PFSK-1 (cell line): ENCODE measurements around the gene TPP1.

Experiments used
- POLR2AphosphoS5 ChIP-seq: IDR thresholded peaks from 2 replicates; pipeline ENCODE4 v1.6.1; 2012; ENCODE audit warnings: low read depth, mild to moderate bottlenecking, control low read depth, low read length, moderate library complexity
- SIN3A ChIP-seq: IDR thresholded peaks from 2 replicates; pipeline ENCODE4 v1.6.1; 2012; ENCODE audit warnings: mild to moderate bottlenecking, low read length, moderate library complexity, borderline replicate concordance; ENCODE audit not compliant: insufficient read depth
- TAF1 ChIP-seq: IDR thresholded peaks from 2 replicates; pipeline ENCODE4 v1.6.1; 2012; ENCODE audit warnings: low read length, control low read depth, borderline replicate concordance; ENCODE audit not compliant: insufficient read depth

GRCh38 chr11:6604790-6605189, 14.4 kb downstream of the TPP1 start:
- no peak for TF ChIP-seq POLR2AphosphoS5
- TF ChIP-seq TAF1, result no peak
- no peak for TF ChIP-seq SIN3A
